HG02981 (cell line): ENCODE data around the gene CCDC171.

ENCODE experiments used
- ATAC-seq: cut with Tn5 transposase; IDR thresholded peaks from one replicate; pipeline ENCODE4 v1.9.1; 2021; ENCODE audit warnings: mild to moderate bottlenecking, moderate library complexity; ENCODE audit not compliant: unreplicated experiment

The CCDC171 gene

GRCh38 chr9:15856591-15856990 is 303.7 kb downstream of the CCDC171 start:
- ATAC-seq, result no peak

DNA sequence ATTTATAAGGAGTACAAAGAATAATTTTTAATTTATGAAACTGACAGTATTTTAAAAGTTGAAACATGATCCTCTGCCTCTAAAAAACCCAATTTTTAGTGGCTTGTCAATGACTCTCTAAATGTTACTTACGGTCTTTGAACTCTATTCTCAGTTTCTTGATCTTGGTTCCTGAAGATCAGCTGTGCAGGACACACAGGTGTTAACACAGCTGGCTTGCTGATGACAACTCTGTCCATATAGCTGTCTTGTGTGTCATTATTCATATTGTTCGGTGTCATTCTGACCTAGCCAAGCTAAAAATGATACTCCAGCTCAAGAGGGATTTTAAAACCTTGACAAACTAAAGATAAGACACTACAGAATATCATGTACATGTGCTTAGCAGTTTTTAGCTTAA is 314.5 kb downstream of the CCDC171 start:
- ATAC-seq, result no peak

- ATAC-seq, result no peak
Measured at GRCh38 chr9:15867988-15868387, 315.1 kb downstream of the CCDC171 start.

GRCh38 chr9:15873573-15874177 is 320.8 kb downstream of the CCDC171 start:
- no peak for ATAC-seq

DNA sequence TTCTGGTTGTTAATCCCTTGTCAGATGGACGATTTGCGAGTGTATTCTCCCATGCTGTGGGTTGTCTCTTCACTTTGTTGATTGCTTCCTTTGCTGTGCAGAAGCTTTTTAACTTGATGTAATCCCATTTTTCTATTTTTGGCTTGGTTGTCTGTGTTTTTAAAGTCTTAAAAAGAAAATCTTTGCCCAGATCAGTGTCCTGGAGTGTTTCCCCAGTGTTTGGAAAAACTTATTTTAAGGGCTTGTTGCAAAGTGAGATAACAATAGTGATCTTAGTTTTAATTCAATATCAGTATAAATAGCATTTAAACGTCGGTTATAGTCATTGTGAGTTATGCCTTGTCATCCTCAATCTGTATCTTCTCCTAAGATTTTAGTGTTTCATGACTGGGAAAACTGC is 329.5 kb downstream of the CCDC171 start:
- ATAC-seq, result no peak

DNA sequence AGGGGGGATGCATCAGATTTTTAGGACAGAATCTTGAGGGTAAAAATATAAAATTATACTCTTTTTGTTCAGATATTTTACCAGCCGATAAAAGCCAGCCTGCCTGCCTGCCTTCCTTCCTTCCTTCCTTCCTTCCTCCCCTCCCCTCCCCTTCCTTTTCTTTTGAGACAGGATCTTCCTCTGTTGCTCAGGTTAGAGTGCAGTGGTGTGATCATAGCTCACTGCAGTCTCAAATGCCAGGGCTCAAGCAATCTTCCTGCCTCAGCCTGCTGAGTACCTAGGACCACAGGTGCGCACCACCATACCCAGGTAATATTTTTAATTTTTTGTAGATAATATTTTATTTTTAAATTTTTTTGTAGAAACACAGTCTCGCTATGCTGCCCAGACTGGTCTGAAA is 330.0 kb downstream of the CCDC171 start:
- no peak for ATAC-seq

- ATAC-seq, result no peak
Measured at GRCh38 chr9:15885464-15885863, 332.6 kb downstream of the CCDC171 start.

- ATAC-seq, result no peak
Measured at GRCh38 chr9:15889555-15889954, 336.7 kb downstream of the CCDC171 start.

GRCh38 chr9:15901572-15901971 is 348.7 kb downstream of the CCDC171 start:
- no peak for ATAC-seq

GRCh38 chr9:15909297-15909696 is 356.5 kb downstream of the CCDC171 start:
- no peak for ATAC-seq

- ATAC-seq, result no peak
Measured at GRCh38 chr9:15915711-15916110, 362.9 kb downstream of the CCDC171 start.

GRCh38 chr9:15927161-15927560 is 374.3 kb downstream of the CCDC171 start:
- no peak for ATAC-seq

- ATAC-seq, result no peak
Measured at GRCh38 chr9:15935661-15936305, 382.9 kb downstream of the CCDC171 start.

DNA sequence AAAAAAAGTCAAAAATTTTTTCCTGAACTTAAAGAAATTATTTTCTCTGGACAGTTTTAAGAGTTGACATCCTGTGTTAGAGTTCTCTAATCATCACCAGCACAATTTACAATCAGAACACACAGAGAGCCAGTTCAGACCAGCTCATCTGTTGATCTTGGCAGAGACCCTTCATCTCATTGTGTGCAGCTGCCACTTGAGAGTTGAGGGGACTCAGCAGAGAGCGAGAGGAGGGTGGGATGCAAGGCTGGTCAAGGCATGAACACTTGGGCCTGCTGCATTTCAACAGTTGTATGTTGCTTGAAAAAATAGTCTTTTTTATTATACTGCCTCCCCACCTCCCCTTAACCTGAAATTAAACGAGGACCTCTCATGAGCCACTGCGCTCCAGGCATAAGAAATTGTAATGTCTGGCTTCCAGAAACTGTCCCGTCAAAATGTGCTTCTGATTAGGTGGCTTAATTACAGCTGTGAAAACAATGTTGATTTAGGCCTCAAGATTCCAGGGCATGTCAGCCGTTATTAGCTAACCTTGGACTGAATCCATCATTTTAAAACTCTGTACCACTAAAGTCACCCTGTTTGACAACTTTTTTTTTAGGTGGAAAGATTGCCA is 383.6 kb downstream of the CCDC171 start:
- ATAC-seq, result no peak

GRCh38 chr9:15942831-15943424 is 390.1 kb downstream of the CCDC171 start:
- no peak for ATAC-seq

- no peak for ATAC-seq
Measured at GRCh38 chr9:15944341-15944740, 391.5 kb downstream of the CCDC171 start.

DNA sequence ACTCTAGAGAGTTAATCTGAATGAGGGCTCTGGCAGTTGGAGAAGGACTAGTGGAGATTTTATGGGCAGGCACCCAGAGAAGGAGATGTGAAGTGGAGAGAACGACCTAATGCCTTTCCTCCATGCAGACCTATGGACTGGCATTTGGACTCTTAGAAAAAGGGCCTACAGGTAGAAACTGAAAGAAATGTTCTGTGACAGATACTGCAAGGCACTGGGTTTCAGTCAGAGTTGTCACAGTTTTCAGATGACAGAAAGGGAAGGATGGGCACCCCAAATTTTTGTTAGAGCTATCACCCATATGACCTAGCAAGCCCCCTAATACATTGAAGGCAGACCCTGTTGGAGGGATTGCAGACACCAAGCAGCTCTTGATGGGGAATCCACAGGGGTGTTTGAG is 406.8 kb downstream of the CCDC171 start:
- no peak for ATAC-seq

- no peak for ATAC-seq
Measured at GRCh38 chr9:15961217-15961616, 408.4 kb downstream of the CCDC171 start.

DNA sequence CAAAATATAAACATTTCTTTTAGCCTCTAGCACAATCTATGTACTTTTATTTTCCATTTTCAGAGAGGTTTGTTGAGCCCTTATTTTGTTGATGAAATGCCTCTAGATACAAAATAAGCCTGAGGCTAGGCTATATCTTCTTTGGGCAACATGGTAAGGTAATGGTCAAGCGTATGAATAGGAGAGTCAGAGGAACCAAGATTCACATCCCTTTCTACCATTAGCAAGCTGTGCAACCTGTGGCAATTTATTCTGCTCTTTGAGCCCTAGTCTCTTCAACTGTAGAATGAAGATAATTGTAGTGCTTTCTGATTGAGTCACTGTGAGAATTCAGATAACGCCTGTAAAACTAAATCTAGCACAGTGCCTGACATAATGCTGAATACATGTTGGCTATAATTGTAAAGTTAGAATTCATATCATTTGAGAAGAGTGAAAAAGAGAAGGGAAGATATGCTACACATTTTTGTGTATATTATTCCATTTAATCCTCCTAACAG is 412.5 kb downstream of the CCDC171 start:
- no peak for ATAC-seq

GRCh38 chr9:15966471-15966870 is 413.6 kb downstream of the CCDC171 start:
- ATAC-seq, result no peak

GRCh38 chr9:15967068-15967467 is 414.2 kb downstream of the CCDC171 start:
- no peak for ATAC-seq

DNA sequence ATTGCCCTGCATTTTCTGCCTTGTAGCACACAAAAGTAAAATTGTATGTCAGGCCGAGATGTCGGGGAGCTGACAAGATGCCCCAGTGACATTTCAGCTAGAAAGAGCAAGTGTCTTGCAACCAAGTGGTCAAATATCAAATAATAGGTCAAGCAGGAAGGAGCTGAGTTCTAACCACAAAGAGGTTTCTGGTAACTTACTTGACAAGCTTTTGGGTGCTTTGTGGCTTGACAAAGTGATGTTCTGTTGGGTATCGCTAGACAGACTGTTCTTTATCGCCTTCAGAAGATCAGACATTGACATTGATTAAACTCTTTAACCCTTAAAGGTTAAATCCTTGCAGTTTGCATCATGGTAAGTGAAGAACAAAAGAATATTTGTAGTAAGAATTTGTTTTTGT is 419.9 kb downstream of the CCDC171 start:
- no peak for ATAC-seq
